ENCODE results near the gene TJAP1. TPM values are rescaled to one million over a fixed set of nuclear protein-coding genes. Genes with fewer than 3 reads are reported as not detected.

The TJAP1 gene
- polyA plus RNA-seq (2012; ENCODE audit: insufficient read depth, insufficient read length): 23.2 TPM

GRCh38 chr6:43477235-43478007, at the start of gene TJAP1:
TJAP1 (plus strand) TSS chr6:43477570; CDS start chr6:43499002, 21,432 bp downstream.
- peak within 1 kb of the TSS; percentile 80 for H3K4me3 ChIP-seq (ENCODE audit: low read length)
- DNase-seq (ENCODE audit: low read depth, low spot score): peak; percentile 67

DNA sequence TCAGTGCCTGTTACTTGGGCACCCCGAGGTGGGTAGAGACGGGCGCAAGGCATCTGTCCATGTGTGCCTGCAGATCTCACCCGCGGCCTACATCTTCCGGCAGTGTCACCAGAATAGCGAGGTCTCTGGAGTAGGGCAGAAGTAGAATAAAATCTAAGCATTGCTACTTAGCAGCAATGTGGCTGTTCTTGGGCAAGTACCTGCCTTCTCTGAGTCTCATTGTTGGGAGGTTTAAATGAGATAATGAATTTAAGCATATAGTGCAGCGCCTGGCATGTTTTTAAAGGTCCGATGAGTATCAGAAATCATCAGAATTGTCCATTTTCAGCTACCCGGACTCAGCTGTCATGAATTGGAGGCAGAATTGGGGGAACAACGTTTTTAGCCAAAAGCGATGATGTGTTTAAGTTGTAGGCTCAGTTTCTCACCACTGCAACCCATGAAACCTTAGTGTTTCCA, 49.2 kb upstream of the TJAP1 start:
- DNase-seq (ENCODE audit: low read depth, low spot score): no peak
- peak overlapping the region; percentile 77 for H3K4me3 ChIP-seq (ENCODE audit: low read length)

- DNase-seq (ENCODE audit: low read depth, low spot score): no peak
- peak overlapping the region; percentile 77 for H3K4me3 ChIP-seq (ENCODE audit: low read length)
Observed at GRCh38 chr6:43428874-43429273, 48.5 kb upstream of the TJAP1 start.

DNA sequence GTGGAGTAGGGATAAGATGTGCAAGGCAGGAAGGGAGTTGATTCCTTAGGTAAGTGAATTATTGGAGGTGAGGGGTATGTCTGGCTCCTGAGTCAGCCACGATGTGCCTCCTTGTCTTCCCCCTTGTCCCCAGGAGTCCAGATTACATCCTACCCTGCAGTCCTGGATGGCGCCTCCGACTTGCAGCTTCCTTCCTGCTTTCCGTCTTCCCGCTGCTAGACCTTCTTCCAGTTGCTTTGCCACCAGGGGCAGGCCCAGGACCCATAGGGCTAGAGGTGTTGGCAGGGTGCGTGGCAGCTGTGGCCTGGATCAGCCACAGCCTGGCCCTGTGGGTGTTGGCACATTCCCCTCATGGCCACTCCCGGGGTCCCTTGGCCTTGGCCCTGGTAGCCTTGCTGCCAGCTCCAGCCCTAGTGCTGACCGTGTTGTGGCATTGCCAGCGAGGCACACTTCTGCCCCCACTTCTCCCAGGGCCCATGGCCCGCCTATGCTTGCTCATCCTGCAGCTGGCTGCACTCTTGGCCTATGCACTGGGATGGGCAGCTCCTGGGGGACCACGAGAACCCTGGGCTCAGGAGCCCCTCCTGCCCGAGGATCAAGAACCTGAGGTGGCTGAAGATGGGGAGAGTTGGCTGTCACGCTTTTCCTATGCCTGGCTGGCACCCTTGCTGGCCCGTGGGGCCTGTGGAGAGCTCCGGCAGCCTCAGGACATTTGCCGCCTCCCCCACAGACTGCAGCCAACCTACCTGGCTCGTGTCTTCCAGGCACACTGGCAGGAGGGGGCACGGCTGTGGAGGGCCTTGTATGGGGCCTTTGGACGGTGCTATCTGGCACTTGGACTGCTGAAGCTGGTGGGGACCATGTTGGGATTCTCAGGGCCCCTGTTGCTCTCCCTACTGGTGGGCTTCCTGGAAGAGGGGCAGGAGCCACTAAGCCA, 45.1 kb upstream of the TJAP1 start:
- no peak overlapping the region for H3K4me3 ChIP-seq (ENCODE audit: low read length)
- DNase-seq (ENCODE audit: low read depth, low spot score): no peak

- DNase-seq (ENCODE audit: low read depth, low spot score): no peak
- no peak overlapping the region for H3K4me3 ChIP-seq (ENCODE audit: low read length)
Observed at GRCh38 chr6:43433148-43433547, 44.2 kb upstream of the TJAP1 start.

GRCh38 chr6:43434001-43434840, 43.1 kb upstream of the TJAP1 start:
- no peak overlapping the region for H3K4me3 ChIP-seq (ENCODE audit: low read length)
- DNase-seq (ENCODE audit: low read depth, low spot score): no peak

- DNase-seq (ENCODE audit: low read depth, low spot score): no peak
- no peak overlapping the region for H3K4me3 ChIP-seq (ENCODE audit: low read length)
Observed at GRCh38 chr6:43434943-43435342, 42.4 kb upstream of the TJAP1 start.

- DNase-seq (ENCODE audit: low read depth, low spot score): no peak
- no peak overlapping the region for H3K4me3 ChIP-seq (ENCODE audit: low read length)
Observed at GRCh38 chr6:43435682-43436437, 41.5 kb upstream of the TJAP1 start.

- no peak for DNase-seq (ENCODE audit: low read depth, low spot score)
- no peak overlapping the region for H3K4me3 ChIP-seq (ENCODE audit: low read length)
Observed at GRCh38 chr6:43436577-43437282, 40.6 kb upstream of the TJAP1 start.

DNA sequence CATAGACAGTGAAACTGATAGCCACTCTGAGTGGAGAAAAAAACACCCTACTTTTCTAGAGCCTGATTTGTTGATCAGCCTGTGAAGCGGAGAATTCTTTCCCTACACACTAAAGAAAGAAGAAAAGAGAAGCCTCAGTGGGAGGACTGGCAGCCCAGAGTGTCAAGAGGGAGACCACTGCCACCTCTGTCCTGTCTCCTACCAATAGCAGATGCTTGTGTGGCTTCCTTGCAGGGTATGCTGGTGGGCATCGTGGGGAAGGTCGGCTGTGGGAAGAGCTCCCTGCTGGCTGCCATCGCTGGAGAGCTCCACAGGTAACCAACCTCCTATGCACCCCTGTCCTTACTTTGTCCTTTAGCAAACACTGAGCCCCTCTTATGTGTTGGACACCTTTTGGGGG, 39.7 kb upstream of the TJAP1 start:
- no peak for DNase-seq (ENCODE audit: low read depth, low spot score)
- H3K4me3 ChIP-seq (ENCODE audit: low read length): no peak overlapping the region

GRCh38 chr6:43442935-43443334, 34.4 kb upstream of the TJAP1 start:
- DNase-seq (ENCODE audit: low read depth, low spot score): no peak
- H3K4me3 ChIP-seq (ENCODE audit: low read length): no peak overlapping the region

- DNase-seq (ENCODE audit: low read depth, low spot score): no peak
- H3K4me3 ChIP-seq (ENCODE audit: low read length): no peak overlapping the region
Observed at GRCh38 chr6:43444036-43444435, 33.3 kb upstream of the TJAP1 start.

DNA sequence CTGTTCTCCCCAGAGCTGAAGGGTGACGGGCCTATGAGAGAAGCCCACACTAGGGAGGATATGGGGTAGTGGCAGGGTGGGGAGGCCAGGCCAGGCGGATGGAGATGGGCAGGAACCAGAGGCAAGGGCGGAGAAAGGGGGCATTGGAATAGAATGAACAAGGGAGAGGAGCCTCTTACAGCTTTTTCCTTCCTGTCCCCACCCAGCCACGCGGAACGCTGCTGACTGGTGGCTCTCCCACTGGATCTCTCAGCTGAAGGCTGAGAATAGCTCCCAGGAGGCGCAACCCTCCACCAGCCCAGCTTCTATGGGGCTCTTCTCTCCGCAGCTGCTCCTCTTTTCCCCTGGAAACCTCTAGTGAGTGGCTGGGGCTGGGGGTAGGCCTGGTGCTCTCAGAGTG, 32.8 kb upstream of the TJAP1 start:
- DNase-seq (ENCODE audit: low read depth, low spot score): no peak
- no peak overlapping the region for H3K4me3 ChIP-seq (ENCODE audit: low read length)

GRCh38 chr6:43445576-43445975, 31.8 kb upstream of the TJAP1 start:
- H3K4me3 ChIP-seq (ENCODE audit: low read length): no peak overlapping the region
- no peak for DNase-seq (ENCODE audit: low read depth, low spot score)

DNA sequence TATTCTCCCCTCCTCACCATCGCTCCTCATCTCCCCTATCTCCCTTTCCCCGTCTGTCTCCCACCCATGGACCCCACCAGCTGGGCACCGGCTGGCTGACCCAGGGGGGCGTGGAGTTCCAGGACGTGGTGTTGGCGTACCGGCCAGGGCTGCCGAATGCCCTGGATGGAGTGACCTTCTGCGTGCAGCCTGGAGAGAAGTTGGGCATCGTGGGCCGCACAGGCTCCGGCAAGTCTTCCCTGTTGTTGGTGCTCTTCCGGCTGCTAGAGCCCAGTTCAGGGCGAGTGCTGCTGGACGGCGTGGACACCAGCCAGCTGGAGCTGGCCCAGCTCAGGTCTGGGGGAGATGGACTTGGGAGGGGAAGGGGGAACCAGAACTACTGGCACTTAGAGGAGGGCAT, 29.8 kb upstream of the TJAP1 start:
- no peak overlapping the region for H3K4me3 ChIP-seq (ENCODE audit: low read length)
- no peak for DNase-seq (ENCODE audit: low read depth, low spot score)

- H3K4me3 ChIP-seq (ENCODE audit: low read length): no peak overlapping the region
- no peak for DNase-seq (ENCODE audit: low read depth, low spot score)
Observed at GRCh38 chr6:43448916-43449315, 28.5 kb upstream of the TJAP1 start.

- H3K4me3 ChIP-seq (ENCODE audit: low read length): no peak overlapping the region
- no peak for DNase-seq (ENCODE audit: low read depth, low spot score)
Observed at GRCh38 chr6:43450699-43451131, 26.7 kb upstream of the TJAP1 start.

DNA sequence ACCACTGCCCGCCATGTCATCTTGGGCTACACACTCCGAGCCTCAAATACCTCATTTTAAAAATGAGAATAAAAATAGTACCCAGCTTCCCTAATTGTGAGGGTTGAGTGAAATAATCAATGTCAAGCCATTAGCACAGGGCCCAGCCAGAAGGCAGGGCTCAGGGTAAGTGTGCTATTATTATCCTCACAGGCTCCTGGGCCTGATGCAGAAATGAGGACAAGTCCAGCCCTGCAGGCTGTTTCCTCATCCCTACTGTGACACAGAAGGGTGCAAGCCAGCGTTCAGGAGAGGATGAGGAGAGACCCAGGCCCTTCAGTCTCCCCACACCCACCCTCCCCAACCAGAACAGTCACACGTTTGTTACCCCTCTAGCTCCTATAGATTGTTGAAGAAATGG, 26.0 kb upstream of the TJAP1 start:
- H3K4me3 ChIP-seq (ENCODE audit: low read length): no peak overlapping the region
- DNase-seq (ENCODE audit: low read depth, low spot score): no peak

All from Jurkat, Clone E6-1 (cell line).